Measurements from ENCODE around the gene ALDH8A1.

Gene ALDH8A1

GRCh38 chr6:134954272-134955000 lies 4.5 kb upstream of the ALDH8A1 start:
- Histone ChIP-seq H2AK5ac (ENCODE audit: low read length) (no peak overlapping the region), H4K12ac (ENCODE audit: low read depth, low read length) (no peak overlapping the region), H3K79me2 (ENCODE audit: control insufficient read depth, insufficient read depth, low read length, poor library complexity) (no peaks in the 10 kb centered on the region), H3K27me3 (ENCODE audit: insufficient read depth, low read length) (no peaks in the 10 kb centered on the region), H3K27ac (ENCODE audit: low read depth, low read length) (no peak overlapping the region), H3K4me2 (ENCODE audit: low read length) (no peak overlapping the region), H2BK120ac (ENCODE audit: insufficient read depth, low read length, poor library complexity) (no peak overlapping the region), H3K14ac (ENCODE audit: low read length) (no peak overlapping the region), H3K79me1 (ENCODE audit: low read length) (no peaks in the 10 kb centered on the region), H3K4ac (ENCODE audit: low read depth, low read length) (no peak overlapping the region), H3K9ac (ENCODE audit: low read length) (no peak overlapping the region), H2BK12ac (ENCODE audit: low read length) (no peak overlapping the region), H2BK5ac (ENCODE audit: low read depth, low read length, poor library complexity) (no peak overlapping the region), H3K4me3 (ENCODE audit: low read depth, low read length) (no peak overlapping the region), H2AFZ (ENCODE audit: insufficient read depth, low read length, poor library complexity) (no peak overlapping the region), H4K8ac (ENCODE audit: low read depth, low read length) (no peak overlapping the region), H3K23ac (ENCODE audit: low read length) (no peak overlapping the region), H4K91ac (ENCODE audit: low read depth, low read length) (no peak overlapping the region), H3K36me3 (ENCODE audit: control insufficient read depth in 1 of 2, insufficient read depth in 2 of 2, low read length in 2 of 2) (no peaks in the 10 kb centered on the region), H3K4me1 (ENCODE audit: control insufficient read depth in 1 of 2, insufficient read depth in 2 of 2, low read length in 2 of 2) (peaks cover 0 to 2% of the 10 kb centered on the region in 2 experiments), H3K18ac (ENCODE audit: low read length) (no peak overlapping the region), H3K9me3 (ENCODE audit: insufficient read depth, low read depth, low read length) (no peaks in the 10 kb centered on the region)
- DNase-seq = peak in 1 of 2 donors; percentile 19
- no CpG with 5 or more reads among the region's 4 CpGs for WGBS (ENCODE audit: extremely low coverage, insufficient coverage, insufficient read length)

- no peak for DNase-seq
- no peak overlapping the region for H2AK5ac ChIP-seq (ENCODE audit: low read length)
- H3K4me3 ChIP-seq (ENCODE audit: low read depth, low read length) = no peak overlapping the region
- WGBS (ENCODE audit: extremely low coverage, insufficient coverage, insufficient read length) = no CpG with 5 or more reads among the region's 13 CpGs
- peaks cover 0 to 2% of the 10 kb centered on the region in 2 experiments for H3K4me1 ChIP-seq (ENCODE audit: control insufficient read depth in 1 of 2, insufficient read depth in 2 of 2, low read length in 2 of 2)
- H4K91ac ChIP-seq (ENCODE audit: low read depth, low read length) = no peak overlapping the region
- H3K9me3 ChIP-seq (ENCODE audit: insufficient read depth, low read depth, low read length) = no peaks in the 10 kb centered on the region
- no peak overlapping the region for H3K18ac ChIP-seq (ENCODE audit: low read length)
- no peak overlapping the region for H3K4me2 ChIP-seq (ENCODE audit: low read length)
- H3K14ac ChIP-seq (ENCODE audit: low read length) = no peak overlapping the region
- H4K8ac ChIP-seq (ENCODE audit: low read depth, low read length) = no peak overlapping the region
- no peak overlapping the region for H4K12ac ChIP-seq (ENCODE audit: low read depth, low read length)
- no peak overlapping the region for H3K9ac ChIP-seq (ENCODE audit: low read length)
- no peaks in the 10 kb centered on the region for H3K36me3 ChIP-seq (ENCODE audit: control insufficient read depth in 1 of 2, insufficient read depth in 2 of 2, low read length in 2 of 2)
- H2AFZ ChIP-seq (ENCODE audit: insufficient read depth, low read length, poor library complexity) = no peak overlapping the region
- H3K23ac ChIP-seq (ENCODE audit: low read length) = no peak overlapping the region
- no peaks in the 10 kb centered on the region for H3K79me1 ChIP-seq (ENCODE audit: low read length)
- no peak overlapping the region for H3K4ac ChIP-seq (ENCODE audit: low read depth, low read length)
- no peak overlapping the region for H2BK5ac ChIP-seq (ENCODE audit: low read depth, low read length, poor library complexity)
- H2BK12ac ChIP-seq (ENCODE audit: low read length) = no peak overlapping the region
- H3K27me3 ChIP-seq (ENCODE audit: insufficient read depth, low read length) = no peaks in the 10 kb centered on the region
- no peak overlapping the region for H3K27ac ChIP-seq (ENCODE audit: low read depth, low read length)
- no peaks in the 10 kb centered on the region for H3K79me2 ChIP-seq (ENCODE audit: control insufficient read depth, insufficient read depth, low read length, poor library complexity)
- no peak overlapping the region for H2BK120ac ChIP-seq (ENCODE audit: insufficient read depth, low read length, poor library complexity)
Measured at GRCh38 chr6:134951494-134952263, 1.8 kb upstream of the ALDH8A1 start.

- no peak overlapping the region for H2BK12ac ChIP-seq (ENCODE audit: low read length)
- H2BK5ac ChIP-seq (ENCODE audit: low read depth, low read length, poor library complexity) = no peak overlapping the region
- H3K9ac ChIP-seq (ENCODE audit: low read length) = no peak overlapping the region
- no peak overlapping the region for H4K91ac ChIP-seq (ENCODE audit: low read depth, low read length)
- no peak overlapping the region for H4K8ac ChIP-seq (ENCODE audit: low read depth, low read length)
- no peak overlapping the region for H3K4ac ChIP-seq (ENCODE audit: low read depth, low read length)
- no peak overlapping the region for H3K14ac ChIP-seq (ENCODE audit: low read length)
- no peaks in the 10 kb centered on the region for H3K79me2 ChIP-seq (ENCODE audit: control insufficient read depth, insufficient read depth, low read length, poor library complexity)
- no peak for DNase-seq
- H2AFZ ChIP-seq (ENCODE audit: insufficient read depth, low read length, poor library complexity) = no peak overlapping the region
- no peak overlapping the region for H2BK120ac ChIP-seq (ENCODE audit: insufficient read depth, low read length, poor library complexity)
- peaks cover 2% of the 10 kb centered on the region for H3K9me3 ChIP-seq (ENCODE audit: insufficient read depth, low read depth, low read length)
- H4K12ac ChIP-seq (ENCODE audit: low read depth, low read length) = no peak overlapping the region
- H3K36me3 ChIP-seq (ENCODE audit: control insufficient read depth in 1 of 2, insufficient read depth in 2 of 2, low read length in 2 of 2) = no peaks in the 10 kb centered on the region
- H3K23ac ChIP-seq (ENCODE audit: low read length) = no peak overlapping the region
- no peak overlapping the region for H2AK5ac ChIP-seq (ENCODE audit: low read length)
- H3K79me1 ChIP-seq (ENCODE audit: low read length) = no peaks in the 10 kb centered on the region
- H3K4me3 ChIP-seq (ENCODE audit: low read depth, low read length) = no peak overlapping the region
- H3K27ac ChIP-seq (ENCODE audit: low read depth, low read length) = no peak overlapping the region
- H3K18ac ChIP-seq (ENCODE audit: low read length) = no peak overlapping the region
- H3K27me3 ChIP-seq (ENCODE audit: insufficient read depth, low read length) = no peaks in the 10 kb centered on the region
- H3K4me1 ChIP-seq (ENCODE audit: control insufficient read depth in 1 of 2, insufficient read depth in 2 of 2, low read length in 2 of 2) = peaks cover 0 to 2% of the 10 kb centered on the region in 2 experiments
- no peak overlapping the region for H3K4me2 ChIP-seq (ENCODE audit: low read length)
- WGBS (ENCODE audit: extremely low coverage, insufficient coverage, insufficient read length) = no CpG with 5 or more reads among the region's 2 CpGs
Measured at GRCh38 chr6:134950482-134950881, 581 bp upstream of the ALDH8A1 start.

- no peaks in the 10 kb centered on the region for H3K79me1 ChIP-seq (ENCODE audit: low read length)
- H2AFZ ChIP-seq (ENCODE audit: insufficient read depth, low read length, poor library complexity) = no peak overlapping the region
- no peak overlapping the region for H2BK5ac ChIP-seq (ENCODE audit: low read depth, low read length, poor library complexity)
- H3K27me3 ChIP-seq (ENCODE audit: insufficient read depth, low read length) = no peaks in the 10 kb centered on the region
- H2BK12ac ChIP-seq (ENCODE audit: low read length) = no peak overlapping the region
- no peak for DNase-seq
- no peak overlapping the region for H3K23ac ChIP-seq (ENCODE audit: low read length)
- H4K12ac ChIP-seq (ENCODE audit: low read depth, low read length) = no peak overlapping the region
- H3K9me3 ChIP-seq (ENCODE audit: insufficient read depth, low read depth, low read length) = peaks cover 2% of the 10 kb centered on the region
- no peak overlapping the region for H3K14ac ChIP-seq (ENCODE audit: low read length)
- no peak overlapping the region for H3K4me3 ChIP-seq (ENCODE audit: low read depth, low read length)
- H3K18ac ChIP-seq (ENCODE audit: low read length) = no peak overlapping the region
- no peak overlapping the region for H2BK120ac ChIP-seq (ENCODE audit: insufficient read depth, low read length, poor library complexity)
- H3K79me2 ChIP-seq (ENCODE audit: control insufficient read depth, insufficient read depth, low read length, poor library complexity) = no peaks in the 10 kb centered on the region
- H2AK5ac ChIP-seq (ENCODE audit: low read length) = no peak overlapping the region
- H3K9ac ChIP-seq (ENCODE audit: low read length) = no peak overlapping the region
- H3K36me3 ChIP-seq (ENCODE audit: control insufficient read depth in 1 of 2, insufficient read depth in 2 of 2, low read length in 2 of 2) = no peaks in the 10 kb centered on the region
- H3K4ac ChIP-seq (ENCODE audit: low read depth, low read length) = no peak overlapping the region
- WGBS (ENCODE audit: extremely low coverage, insufficient coverage, insufficient read length) = no CpG with 5 or more reads among the region's 1 CpG
- H4K91ac ChIP-seq (ENCODE audit: low read depth, low read length) = no peak overlapping the region
- no peak overlapping the region for H4K8ac ChIP-seq (ENCODE audit: low read depth, low read length)
- H3K4me1 ChIP-seq (ENCODE audit: control insufficient read depth in 1 of 2, insufficient read depth in 2 of 2, low read length in 2 of 2) = peaks cover 0 to 2% of the 10 kb centered on the region in 2 experiments
- no peak overlapping the region for H3K27ac ChIP-seq (ENCODE audit: low read depth, low read length)
- H3K4me2 ChIP-seq (ENCODE audit: low read length) = no peak overlapping the region
Measured at GRCh38 chr6:134948691-134949090, 1.2 kb downstream of the ALDH8A1 start.
